ENCODE results near the gene PHF23.

Gene PHF23

DNA sequence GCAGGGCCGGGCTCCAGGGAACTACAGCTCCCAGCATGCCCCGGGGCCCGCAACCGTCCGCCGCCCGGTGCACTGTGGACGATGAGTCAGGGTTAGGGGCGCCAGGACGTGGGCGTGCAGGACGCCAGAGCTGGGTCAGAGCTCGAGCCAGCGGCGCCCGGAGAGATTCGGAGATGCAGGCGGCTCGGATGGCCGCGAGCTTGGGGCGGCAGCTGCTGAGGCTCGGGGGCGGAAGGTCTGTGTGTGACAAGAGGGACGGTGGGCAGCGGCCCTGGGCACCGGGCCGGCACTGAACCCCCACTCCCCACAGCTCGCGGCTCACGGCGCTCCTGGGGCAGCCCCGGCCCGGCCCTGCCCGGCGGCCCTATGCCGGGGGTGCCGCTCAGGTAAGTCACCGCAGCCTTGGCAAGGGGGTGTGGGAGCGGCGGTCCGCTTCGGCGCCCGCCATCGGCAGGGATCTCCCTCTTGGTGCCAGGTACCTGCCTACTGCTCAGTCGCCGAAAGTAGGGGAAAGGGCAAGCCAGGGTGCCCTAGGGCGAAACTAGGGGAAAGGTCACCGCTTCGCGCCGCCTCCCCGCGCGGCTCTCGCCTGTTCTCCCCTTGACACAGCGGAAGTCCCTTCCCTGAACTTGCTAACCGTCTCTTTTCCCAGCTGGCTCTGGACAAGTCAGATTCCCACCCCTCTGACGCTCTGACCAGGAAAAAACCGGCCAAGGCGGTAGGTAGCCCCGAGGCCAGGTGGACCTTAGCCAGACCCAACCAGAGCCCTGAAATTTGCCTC, 19.3 kb downstream of the PHF23 start, which contains the start of the genes ACADVL and DLG4:
Gene ACADVL (plus strand): TSS at position 127 of the 781 bp plus-strand sequence. CDS start 47 bp downstream, at position 174.
Gene DLG4 (minus strand): TSS at position 25 of the 781 bp plus-strand sequence.
- peak; percentile 88 for DNase-seq (ENCODE audit: low spot score)

- DNase-seq (ENCODE audit: low spot score) = no peak
These were observed 19.9 kb downstream of the PHF23 start for GRCh38 chr17:7219229-7219811.

GRCh38 chr17:7218758-7219157, 20.5 kb downstream of the PHF23 start:
- DNase-seq (ENCODE audit: low spot score) = no peak

- no peak for DNase-seq (ENCODE audit: low spot score)
These were observed 21.1 kb downstream of the PHF23 start for GRCh38 chr17:7218166-7218565.

- no peak for DNase-seq (ENCODE audit: low spot score)
These were observed 21.9 kb downstream of the PHF23 start for GRCh38 chr17:7217113-7217987.

DNA sequence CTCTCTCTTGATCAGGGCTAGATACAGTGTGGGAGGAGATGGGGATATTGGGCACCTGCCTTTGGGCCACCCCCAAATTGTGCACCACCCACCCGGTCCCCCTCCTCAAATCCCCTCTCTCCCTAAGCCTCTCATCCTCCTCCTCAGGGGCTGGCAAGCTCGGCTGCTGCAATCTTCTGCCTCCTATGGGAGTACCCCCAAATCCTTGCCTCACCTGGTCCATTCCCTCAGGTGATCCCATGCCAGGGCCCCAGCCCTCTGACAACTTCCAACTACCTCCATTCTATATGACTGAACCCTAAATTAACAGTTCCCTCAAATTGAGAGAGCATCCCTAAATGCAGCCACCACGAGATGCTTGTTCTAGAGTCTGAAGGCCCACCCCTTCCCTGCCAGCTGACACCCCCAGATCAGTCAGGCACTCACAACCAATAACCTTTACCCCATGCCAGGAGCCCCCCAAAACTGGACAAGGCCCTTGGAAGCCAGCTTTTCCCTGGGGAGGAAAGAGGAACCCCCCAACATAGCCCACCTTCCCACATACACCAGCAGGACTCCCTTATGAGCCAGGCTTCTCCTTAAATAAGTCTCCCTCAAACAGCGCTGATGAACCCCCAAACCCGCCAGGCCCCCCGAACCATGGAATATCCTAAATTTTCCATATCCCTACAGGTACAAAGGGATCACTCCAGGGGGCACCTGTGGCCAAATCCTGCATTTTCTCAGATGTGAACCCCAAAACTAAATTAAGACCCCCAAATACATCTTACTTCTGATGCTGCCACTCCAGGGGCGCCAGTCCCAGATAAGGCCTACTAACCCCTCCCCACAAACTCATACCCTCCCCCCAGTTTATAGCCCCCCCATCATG, 22.8 kb downstream of the PHF23 start:
- no peak for DNase-seq (ENCODE audit: low spot score)

GRCh38 chr17:7215652-7216180, 23.5 kb downstream of the PHF23 start:
- no peak for DNase-seq (ENCODE audit: low spot score)

DNA sequence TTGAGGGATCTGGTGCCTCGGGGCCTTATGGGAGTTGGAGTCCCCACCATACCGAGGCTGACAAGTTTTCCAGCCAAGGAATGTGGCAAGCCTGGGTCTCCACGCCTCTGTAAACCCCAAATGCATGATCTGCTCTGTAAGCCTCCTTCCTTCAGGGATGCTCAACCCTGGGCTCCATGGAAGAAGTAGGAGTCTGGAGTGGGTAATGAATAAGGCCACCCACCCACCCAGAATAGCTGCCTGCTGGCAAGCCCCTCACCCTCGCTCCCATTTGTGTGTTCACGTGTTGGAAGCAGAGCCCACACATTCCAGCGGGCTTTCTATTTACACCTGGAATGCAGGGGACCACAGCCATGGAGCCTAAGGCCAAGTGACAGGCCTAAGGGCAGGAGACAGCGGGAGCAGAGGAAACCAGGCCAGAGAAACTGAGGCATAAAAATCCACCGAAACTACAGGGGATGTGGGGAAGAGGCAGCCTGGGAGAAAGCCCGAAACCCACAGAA, 24.1 kb downstream of the PHF23 start:
- DNase-seq (ENCODE audit: low spot score) = no peak

- peak; percentile 95 for DNase-seq (ENCODE audit: low spot score)
These were observed 24.7 kb downstream of the PHF23 start for GRCh38 chr17:7214300-7215135.

GRCh38 chr17:7213895-7214299, 25.4 kb downstream of the PHF23 start:
- DNase-seq (ENCODE audit: low spot score) = peak; percentile 63

- DNase-seq (ENCODE audit: low spot score) = no peak
These were observed 27.6 kb downstream of the PHF23 start for GRCh38 chr17:7211491-7212273.

- no peak for DNase-seq (ENCODE audit: low spot score)
These were observed 30.4 kb downstream of the PHF23 start for GRCh38 chr17:7208754-7209460.

- DNase-seq (ENCODE audit: low spot score) = no peak
These were observed 31.2 kb downstream of the PHF23 start for GRCh38 chr17:7208027-7208571.

DNA sequence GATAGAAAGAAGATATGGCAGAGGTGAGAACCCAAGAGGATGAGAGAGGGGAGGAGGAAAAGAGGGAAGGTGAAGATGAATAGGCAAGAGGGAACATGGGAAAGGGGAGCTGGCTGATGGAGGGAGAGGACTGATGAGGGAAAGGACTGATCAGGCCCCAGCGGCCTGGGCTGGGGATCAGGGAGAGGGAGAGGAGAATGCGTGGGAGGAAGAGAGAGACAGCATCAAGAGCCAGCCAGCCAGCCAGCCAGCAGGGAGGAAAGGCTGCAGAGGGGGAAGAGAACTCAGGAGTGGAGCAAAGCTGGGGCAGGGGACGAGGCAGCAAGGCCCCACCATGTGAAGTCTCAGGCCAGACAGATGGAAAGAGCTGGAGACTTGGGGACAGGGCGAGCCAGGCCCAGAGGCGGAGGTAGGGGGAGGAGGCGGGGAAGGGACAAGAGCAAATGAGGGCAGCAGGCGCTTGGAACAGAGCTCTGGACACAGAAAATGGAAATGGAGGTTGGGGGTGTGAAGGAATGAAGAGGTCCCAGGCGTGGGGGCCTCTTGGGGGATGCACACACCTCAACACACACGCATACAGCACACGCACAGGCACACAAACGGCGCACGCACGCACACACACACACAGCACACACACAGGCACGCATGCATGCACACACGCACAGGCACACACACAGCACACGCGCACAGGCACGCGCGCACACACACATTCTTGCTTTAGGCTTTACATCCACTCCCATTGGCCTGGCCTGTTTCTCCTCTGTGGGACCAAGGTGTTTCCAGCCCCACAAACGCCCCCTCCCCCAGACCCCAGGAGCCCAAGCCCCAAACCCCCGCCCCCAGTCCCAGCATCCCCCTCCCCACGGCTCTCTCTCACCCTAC, 31.9 kb downstream of the PHF23 start:
- no peak for DNase-seq (ENCODE audit: low spot score)

DNA sequence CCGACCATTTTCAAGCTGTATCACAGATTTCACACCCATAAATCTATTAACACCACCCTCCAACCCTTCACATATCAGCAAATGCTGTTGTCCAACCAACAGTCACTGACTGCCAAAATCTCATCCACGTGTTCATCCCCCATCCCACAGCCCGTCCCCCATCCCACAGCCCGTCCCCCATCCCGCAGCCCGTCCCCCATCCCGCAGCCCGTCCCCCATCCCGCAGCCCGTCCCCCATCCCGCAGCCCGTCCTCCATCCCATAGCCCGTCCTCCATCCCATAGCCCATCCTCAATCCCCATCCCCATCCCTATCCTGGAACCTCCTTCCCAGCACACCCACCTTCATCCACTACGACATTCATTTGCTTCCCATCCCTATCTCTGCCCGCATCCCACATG, 33.7 kb downstream of the PHF23 start:
- no peak for DNase-seq (ENCODE audit: low spot score)

GRCh38 chr17:7204828-7205461, 34.3 kb downstream of the PHF23 start:
- DNase-seq (ENCODE audit: low spot score) = no peak

DNA sequence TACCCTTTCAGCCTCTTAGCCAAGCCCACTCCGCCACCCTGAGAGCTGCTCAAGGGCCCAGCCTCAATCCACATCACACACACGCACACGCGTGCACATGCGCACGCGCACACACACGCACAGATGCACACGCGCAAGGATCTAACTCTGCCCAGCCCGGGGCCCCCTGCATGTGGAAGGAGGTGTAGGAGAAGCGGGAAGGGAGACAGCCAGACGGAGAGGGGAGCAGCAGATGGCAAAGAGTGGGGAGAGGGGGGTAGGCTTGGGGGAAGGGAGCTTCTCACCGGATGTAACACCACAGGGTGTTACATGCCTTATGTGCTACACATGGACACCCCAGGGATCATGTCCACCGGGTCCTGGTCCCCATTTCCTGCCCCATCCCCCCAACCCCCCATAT, 34.9 kb downstream of the PHF23 start:
- DNase-seq (ENCODE audit: low spot score) = no peak
